ENCODE data around the gene COQ5.

- TF ChIP-seq EP300 (IDR thresholded peaks at IDR 0.05), result no peak
- no peak for TF ChIP-seq CTCF (IDR thresholded peaks at IDR 0.05)
- no peak for TF ChIP-seq POLR2A (IDR thresholded peaks at IDR 0.05)
Measured at GRCh38 chr12:120468325-120468820, 60.6 kb downstream of the COQ5 start.

Data from suprapubic skin (tissue), 3 donors.